Measurements from ENCODE around the gene KRT8.
"Not testable (repeated sequence)": the region's sequence is repeated elsewhere in the genome, so short reads cannot be mapped to it uniquely, and the experiment has no call there.

DNA sequence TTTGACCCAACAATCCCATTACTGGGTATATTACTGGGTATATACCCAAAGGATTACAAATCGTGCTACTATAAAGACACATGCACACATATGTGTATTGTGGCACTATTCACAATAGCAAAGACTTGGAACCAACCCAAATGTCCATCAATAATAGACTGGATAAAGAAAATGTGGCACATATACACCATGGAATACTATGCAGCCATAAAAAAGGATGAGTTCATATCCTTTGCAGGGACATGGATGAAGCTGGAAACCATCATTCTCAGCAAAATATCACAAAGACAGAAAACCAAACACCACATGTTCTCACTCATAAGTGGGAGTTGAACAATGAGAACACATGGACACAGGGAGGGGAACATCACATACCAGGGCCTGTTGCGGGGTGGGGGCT is 48.8 kb downstream of the KRT8 start:
- TF ChIP-seq ESRRG (CRISPR knock-in tag; IDR thresholded peaks at IDR 0.05); RARB (CRISPR knock-in tag; IDR thresholded peaks at IDR 0.05); OSR1 (CRISPR knock-in tag; IDR thresholded peaks at IDR 0.05); SNAI2 (CRISPR knock-in tag; IDR thresholded peaks at IDR 0.05); ZNF70 (CRISPR knock-in tag; IDR thresholded peaks at IDR 0.05); BACH2 (CRISPR knock-in tag; IDR thresholded peaks at IDR 0.05; ENCODE audit: borderline replicate concordance); ZNF8 (CRISPR knock-in tag; IDR thresholded peaks at IDR 0.05): not testable (repeated sequence)
- TF ChIP-seq, protein P1, sequence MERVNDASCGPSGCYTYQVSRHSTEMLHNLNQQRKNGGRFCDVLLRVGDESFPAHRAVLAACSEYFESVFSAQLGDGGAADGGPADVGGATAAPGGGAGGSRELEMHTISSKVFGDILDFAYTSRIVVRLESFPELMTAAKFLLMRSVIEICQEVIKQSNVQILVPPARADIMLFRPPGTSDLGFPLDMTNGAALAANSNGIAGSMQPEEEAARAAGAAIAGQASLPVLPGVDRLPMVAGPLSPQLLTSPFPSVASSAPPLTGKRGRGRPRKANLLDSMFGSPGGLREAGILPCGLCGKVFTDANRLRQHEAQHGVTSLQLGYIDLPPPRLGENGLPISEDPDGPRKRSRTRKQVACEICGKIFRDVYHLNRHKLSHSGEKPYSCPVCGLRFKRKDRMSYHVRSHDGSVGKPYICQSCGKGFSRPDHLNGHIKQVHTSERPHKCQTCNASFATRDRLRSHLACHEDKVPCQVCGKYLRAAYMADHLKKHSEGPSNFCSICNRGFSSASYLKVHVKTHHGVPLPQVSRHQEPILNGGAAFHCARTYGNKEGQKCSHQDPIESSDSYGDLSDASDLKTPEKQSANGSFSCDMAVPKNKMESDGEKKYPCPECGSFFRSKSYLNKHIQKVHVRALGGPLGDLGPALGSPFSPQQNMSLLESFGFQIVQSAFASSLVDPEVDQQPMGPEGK (CRISPR knock-in tag; IDR thresholded peaks at IDR 0.05; ENCODE audit: borderline replicate concordance): not testable (repeated sequence)
